GM23248 (cell line): ENCODE results near the gene PRKCA. TPM values are rescaled to one million over a fixed set of nuclear protein-coding genes. Genes with fewer than 3 reads are reported as not detected.

Experiments used
- DNase-seq: peaks from one replicate; pipeline ENCODE4 v3.0.0-alpha.2; 2015
- H2AFZ ChIP-seq: fragments of 200-600 bp; sonication (generic); 2 replicates; pipeline ENCODE4 v1.6.1; 2016; ENCODE audit warnings: antibody characterized with exemption
- H3F3A ChIP-seq: fragments of 200-600 bp; sonication (generic); 2 replicates; pipeline ENCODE4 v1.6.1; 2016; ENCODE audit warnings: mild to moderate bottlenecking, antibody characterized with exemption, mixed run types; ENCODE audit not compliant: insufficient read depth
- H3K27ac ChIP-seq: fragments of 200-600 bp; sonication (generic); 2 replicates; pipeline ENCODE4 v1.5.1; 2016; ENCODE audit warnings: mild to moderate bottlenecking
- H3K27me3 ChIP-seq: fragments of 200-600 bp; sonication (generic); replicated peaks from 2 replicates; pipeline ENCODE4 v1.6.1; 2016; ENCODE audit warnings: mild to moderate bottlenecking; ENCODE audit not compliant: insufficient read depth
- H3K36me3 ChIP-seq: fragments of 200-600 bp; sonication (generic); 2 replicates; pipeline ENCODE4 v1.6.1; 2016; ENCODE audit warnings: low read depth, mild to moderate bottlenecking
- H3K4me1 ChIP-seq: fragments of 200-600 bp; sonication (generic); 2 replicates; pipeline ENCODE4 v1.6.1; 2016; ENCODE audit warnings: mild to moderate bottlenecking; ENCODE audit not compliant: insufficient read depth
- H3K4me2 ChIP-seq: fragments of 200-600 bp; sonication (generic); one replicate; pipeline ENCODE4 v1.6.1; 2016; ENCODE audit warnings: mild to moderate bottlenecking; ENCODE audit not compliant: unreplicated experiment
- H3K4me3 ChIP-seq: fragments of 200-600 bp; sonication (generic); 2 replicates; pipeline ENCODE4 v1.5.1; 2016; ENCODE audit warnings: mild to moderate bottlenecking
- H3K79me2 ChIP-seq: fragments of 200-600 bp; sonication (generic); 2 replicates; pipeline ENCODE4 v1.6.1; 2016; ENCODE audit warnings: mild to moderate bottlenecking; ENCODE audit not compliant: insufficient read depth
- H3K9ac ChIP-seq: fragments of 200-600 bp; sonication (generic); 2 replicates; pipeline ENCODE4 v1.6.1; 2016; ENCODE audit warnings: mild to moderate bottlenecking
- H3K9me2 ChIP-seq: fragments of 200-600 bp; sonication (generic); 2 replicates; pipeline ENCODE4 v1.6.1; 2016; ENCODE audit warnings: mixed run types, mild to moderate bottlenecking, moderate library complexity; ENCODE audit not compliant: insufficient read depth
- H3K9me3 ChIP-seq: fragments of 200-600 bp; sonication (generic); one replicate; pipeline ENCODE4 v1.6.1; 2017; ENCODE audit warnings: low read depth
- H4K20me1 ChIP-seq: fragments of 200-600 bp; sonication (generic); 2 replicates; pipeline ENCODE4 v1.6.0; 2016; ENCODE audit not compliant: insufficient read depth
- EZH2 ChIP-seq: fragments of 200-600 bp; sonication (generic); IDR thresholded peaks from 2 replicates; pipeline ENCODE4 v1.6.1; 2018; ENCODE audit warnings: antibody characterized with exemption, mild to moderate bottlenecking; ENCODE audit not compliant: insufficient read depth, poor library complexity, severe bottlenecking
- EZH2phosphoT487 ChIP-seq: fragments of 200-600 bp; sonication (generic); IDR thresholded peaks from 2 replicates; pipeline ENCODE4 v1.6.1; 2018; ENCODE audit warnings: antibody characterized with exemption, moderate library complexity, mild to moderate bottlenecking, low read depth; ENCODE audit not compliant: insufficient read depth
- WGBS, 2 experiments: methylation state at CpG; one replicate each; pipeline ENCODE4 v1.1.6; 2015 to 2017; ENCODE audit warnings: low lambda C conversion rate in 2 of 2, low coverage in 1 of 2; ENCODE audit errors: missing lambda C conversion rate in 2 of 2; 5-methylcytosine and 5-hydroxymethylcytosine counted together
- in situ Hi-C: fragments of 300-500 bp; cut with MboI; formaldehyde crosslinking; loops from 2 replicates; pipeline ENCODE4 v1.15.0; 2020
- polyA plus RNA-seq: library from polyadenylated mRNA; unstranded; fragments of >200 nt; fragmentation: Nextera tagmentation; extraction: Ambion mirVana; gene quantifications from 2 replicates; pipeline ENCODE4 v1.2.1, GENCODE V29; 2016
- total RNA-seq: library from RNA; depleted of rRNA; stranded (reverse); fragments of >200 nt; shearing (Covaris generic); gene quantifications from 2 replicates; pipeline ENCODE4 v1.2.3, GENCODE V29; 2014

The PRKCA gene
- total and polyA plus RNA-seq, 2 experiments from 2014 or later: 17.3 to 28.5 TPM

GRCh38 chr17:66281661-66282369 is 20.6 kb upstream of the PRKCA start:
- no peak for DNase-seq
- Histone ChIP-seq H3K9me2 (no peaks in the 10 kb centered on the region), H2AFZ (no peak overlapping the region), H4K20me1 (no peaks in the 10 kb centered on the region), H3K9me3 (no peaks in the 10 kb centered on the region), H3K79me2 (no peaks in the 10 kb centered on the region), H3F3A (peaks cover 3% of the 10 kb centered on the region; the same call in 1 of the 2 replicates), H3K27me3 (no peaks in the 10 kb centered on the region), H3K4me1 (peaks cover under 1% of the 10 kb centered on the region; the same call in 1 of the 2 replicates), H3K27ac (no peak overlapping the region), H3K9ac (no peak overlapping the region), H3K4me3 (no peak overlapping the region), H3K4me2 (no peak overlapping the region), H3K36me3 (no peaks in the 10 kb centered on the region)
- TF ChIP-seq EZH2: no peak
- no peak for TF ChIP-seq EZH2phosphoT487
- WGBS, 2 experiments: 85 to 91% methylated on average over 7 of the region's 7 CpGs
- in situ Hi-C loops: no loop called here

- DNase-seq: no peak
- in situ Hi-C loops: no loop called here
- Histone ChIP-seq H3K4me3 (no peak overlapping the region), H3K27me3 (no peaks in the 10 kb centered on the region), H2AFZ (no peak overlapping the region), H3K4me2 (no peak overlapping the region), H3K9me2 (no peaks in the 10 kb centered on the region), H3K36me3 (no peaks in the 10 kb centered on the region), H3K79me2 (no peaks in the 10 kb centered on the region), H4K20me1 (no peaks in the 10 kb centered on the region), H3K9ac (no peak overlapping the region), H3K27ac (no peak overlapping the region), H3F3A (no peaks in the 10 kb centered on the region), H3K9me3 (no peaks in the 10 kb centered on the region), H3K4me1 (no peaks in the 10 kb centered on the region)
- TF ChIP-seq EZH2: no peak
- TF ChIP-seq EZH2phosphoT487: no peak
- WGBS, 2 experiments: 90 to 93% methylated on average over 6 of the region's 6 CpGs
Observed at GRCh38 chr17:66283296-66283934, 19.0 kb upstream of the PRKCA start.

- Histone ChIP-seq H3K9me2 (no peaks in the 10 kb centered on the region), H3K4me1 (no peaks in the 10 kb centered on the region), H3K36me3 (no peaks in the 10 kb centered on the region), H4K20me1 (no peaks in the 10 kb centered on the region), H3K4me2 (no peak overlapping the region), H3K27ac (no peak overlapping the region), H3K79me2 (no peaks in the 10 kb centered on the region), H3K9me3 (no peaks in the 10 kb centered on the region), H3K27me3 (no peaks in the 10 kb centered on the region), H3K9ac (no peak overlapping the region), H3K4me3 (no peak overlapping the region), H2AFZ (no peak overlapping the region), H3F3A (no peaks in the 10 kb centered on the region)
- WGBS, 2 experiments: 75 to 79% methylated on average over 2 of the region's 2 CpGs
- no peak for DNase-seq
- no peak for TF ChIP-seq EZH2phosphoT487
- no peak for TF ChIP-seq EZH2
- in situ Hi-C loops: no loop called here
Observed at GRCh38 chr17:66283971-66284370, 18.4 kb upstream of the PRKCA start.

- Histone ChIP-seq H4K20me1 (no peaks in the 10 kb centered on the region), H3K4me1 (no peaks in the 10 kb centered on the region), H3K4me2 (no peak overlapping the region), H3K79me2 (no peaks in the 10 kb centered on the region), H3K4me3 (no peak overlapping the region), H3K27me3 (no peaks in the 10 kb centered on the region), H3K9me2 (no peaks in the 10 kb centered on the region), H3K9me3 (no peaks in the 10 kb centered on the region), H3F3A (no peaks in the 10 kb centered on the region), H3K9ac (no peak overlapping the region), H2AFZ (no peak overlapping the region), H3K36me3 (no peaks in the 10 kb centered on the region), H3K27ac (no peak overlapping the region)
- no peak for DNase-seq
- 70 to 76% methylated on average over 2 of the region's 2 CpGs for WGBS, 2 experiments
- TF ChIP-seq EZH2: no peak
- no peak for TF ChIP-seq EZH2phosphoT487
- in situ Hi-C loops: no loop called here
Observed at GRCh38 chr17:66285149-66285548, 17.3 kb upstream of the PRKCA start.
